Hepatocyte (in vitro differentiated cells): ENCODE data around the gene ADAD2. TPM values are rescaled to one million over a fixed set of nuclear protein-coding genes. Genes with fewer than 3 reads are reported as not detected.

ENCODE experiments used
- DNase-seq: peaks from one replicate; pipeline ENCODE4 v3.0.0-alpha.2; 2016; ENCODE audit warnings: low spot score
- H2AFZ ChIP-seq: fragments of 200-600 bp; sonication (generic); 2 replicates; pipeline ENCODE4 v1.6.0; 2016; ENCODE audit warnings: antibody characterized with exemption, mild to moderate bottlenecking
- H3K27ac ChIP-seq: fragments of 200-600 bp; sonication (generic); 2 replicates; pipeline ENCODE4 v1.5.1; 2016; ENCODE audit warnings: mild to moderate bottlenecking
- H3K27me3 ChIP-seq: fragments of 200-600 bp; sonication (generic); 2 replicates; pipeline ENCODE4 v1.6.1; 2016
- H3K36me3 ChIP-seq: fragments of 200-600 bp; sonication (generic); replicated peaks from 2 replicates; pipeline ENCODE4 v1.5.1; 2016; ENCODE audit warnings: low read depth; ENCODE audit not compliant: insufficient read depth
- H3K4me1 ChIP-seq: fragments of 200-600 bp; sonication (generic); 2 replicates; pipeline ENCODE4 v1.5.1; 2016; ENCODE audit warnings: mild to moderate bottlenecking, moderate library complexity; ENCODE audit not compliant: insufficient read depth
- H3K4me2 ChIP-seq: fragments of 200-600 bp; sonication (generic); 2 replicates; pipeline ENCODE4 v1.6.0; 2016
- H3K4me3 ChIP-seq: fragments of 200-600 bp; sonication (generic); 2 replicates; pipeline ENCODE4 v1.5.1; 2016; ENCODE audit warnings: mild to moderate bottlenecking
- H3K79me2 ChIP-seq: fragments of 200-600 bp; sonication (generic); 2 replicates; pipeline ENCODE4 v1.6.0; 2017; ENCODE audit warnings: mild to moderate bottlenecking
- H3K9me2 ChIP-seq: fragments of 200-600 bp; sonication (generic); replicated peaks from 2 replicates; pipeline ENCODE4 v1.6.0; 2017; ENCODE audit warnings: mild to moderate bottlenecking; ENCODE audit not compliant: insufficient read depth
- H3K9me3 ChIP-seq: fragments of 200-600 bp; sonication (generic); 2 replicates; pipeline ENCODE4 v1.5.1; 2016; ENCODE audit warnings: low read depth, mild to moderate bottlenecking
- H4K20me1 ChIP-seq: fragments of 200-600 bp; sonication (generic); 2 replicates; pipeline ENCODE4 v1.6.0; 2016; ENCODE audit warnings: mild to moderate bottlenecking; ENCODE audit not compliant: insufficient read depth, poor library complexity, severe bottlenecking
- CTCF ChIP-seq: fragments of 200-600 bp; sonication (generic); IDR thresholded peaks from 2 replicates; pipeline ENCODE4 v1.5.1; 2016; ENCODE audit warnings: antibody characterized with exemption, mild to moderate bottlenecking; ENCODE audit not compliant: poor library complexity
- EZH2 ChIP-seq: fragments of 200-600 bp; sonication (generic); IDR thresholded peaks from 2 replicates; pipeline ENCODE4 v1.6.1; 2016; ENCODE audit warnings: antibody characterized with exemption, mild to moderate bottlenecking, borderline replicate concordance
- EZH2phosphoT487 ChIP-seq: fragments of 200-600 bp; sonication (generic); IDR thresholded peaks from one replicate; pipeline ENCODE4 v1.6.1; 2018; ENCODE audit warnings: antibody characterized with exemption, mild to moderate bottlenecking, low read depth, moderate library complexity; ENCODE audit not compliant: unreplicated experiment, severe bottlenecking
- WGBS: methylation state at CpG from one replicate; pipeline ENCODE4 v1.1.6; 2016; ENCODE audit warnings: low lambda C conversion rate; ENCODE audit errors: missing lambda C conversion rate; 5-methylcytosine and 5-hydroxymethylcytosine counted together
- polyA plus RNA-seq: library from polyadenylated mRNA; unstranded; fragments of >200 nt; fragmentation: Nextera tagmentation; extraction: Ambion mirVana; gene quantifications from 2 replicates; pipeline ENCODE4 v1.2.1, GENCODE V29; 2016
- total RNA-seq: library from RNA; depleted of rRNA; stranded (reverse); fragments of >200 nt; gene quantifications from 2 replicates; pipeline ENCODE4 v1.2.3, GENCODE V29; 2014

The ADAD2 gene
- total and polyA plus RNA-seq, 2 experiments from 2014 or later, result 0.30 TPM; not detected in 1

GRCh38 chr16:84195201-84196093, 4.5 kb downstream of the ADAD2 start:
- no peak for TF ChIP-seq CTCF
- no peak for TF ChIP-seq EZH2
- TF ChIP-seq EZH2phosphoT487, result no peak
- Histone ChIP-seq H3K27ac (no peak overlapping the region), H3K9me3 (no peaks in the 10 kb centered on the region), H3K4me3 (no peak overlapping the region), H3K79me2 (no peaks in the 10 kb centered on the region), H2AFZ (no peak overlapping the region), H3K4me2 (no peak overlapping the region), H3K27me3 (no peaks in the 10 kb centered on the region), H4K20me1 (no peaks in the 10 kb centered on the region), H3K36me3 (no peaks in the 10 kb centered on the region), H3K4me1 (no peaks in the 10 kb centered on the region), H3K9me2 (no peaks in the 10 kb centered on the region)
- DNase-seq, result peak; percentile 4
- whole genome bisulfite sequencing, result 89% methylated on average over 34 of the region's 38 CpGs

- Histone ChIP-seq H3K36me3 (no peaks in the 10 kb centered on the region), H3K4me2 (no peak overlapping the region), H3K9me3 (no peaks in the 10 kb centered on the region), H3K9me2 (no peaks in the 10 kb centered on the region), H3K79me2 (no peaks in the 10 kb centered on the region), H3K4me3 (no peak overlapping the region), H3K27me3 (no peaks in the 10 kb centered on the region), H4K20me1 (no peaks in the 10 kb centered on the region), H3K4me1 (no peaks in the 10 kb centered on the region), H3K27ac (no peak overlapping the region), H2AFZ (no peak overlapping the region)
- 94% methylated on average over 14 of the region's 16 CpGs for WGBS
- TF ChIP-seq EZH2 (no peak), CTCF (no peak), EZH2phosphoT487 (no peak)
- no peak for DNase-seq
Measured at GRCh38 chr16:84196101-84196500, 5.1 kb downstream of the ADAD2 start.

- no peak overlapping the region for H3K4me2 ChIP-seq
- H3K36me3 ChIP-seq, result no peaks in the 10 kb centered on the region
- H3K9me2 ChIP-seq, result no peaks in the 10 kb centered on the region
- no peaks in the 10 kb centered on the region for H3K27me3 ChIP-seq
- H3K9me3 ChIP-seq, result no peaks in the 10 kb centered on the region
- TF ChIP-seq EZH2phosphoT487 (no peak), EZH2 (no peak), CTCF (no peak)
- no peak for DNase-seq
- H2AFZ ChIP-seq, result no peak overlapping the region
- no peak overlapping the region for H3K4me3 ChIP-seq
- H3K79me2 ChIP-seq, result no peaks in the 10 kb centered on the region
- no peaks in the 10 kb centered on the region for H3K4me1 ChIP-seq
- H4K20me1 ChIP-seq, result no peaks in the 10 kb centered on the region
- WGBS, result 73% methylated on average over 13 of the region's 16 CpGs
- H3K27ac ChIP-seq, result no peak overlapping the region
Measured at GRCh38 chr16:84196727-84197394, 5.9 kb downstream of the ADAD2 start.
